ENCODE data around the gene ZBTB7A.
"Not testable (repeated sequence)": the region's sequence is repeated elsewhere in the genome, so short reads cannot be mapped to it uniquely, and the experiment has no call there.

The ZBTB7A gene

DNA sequence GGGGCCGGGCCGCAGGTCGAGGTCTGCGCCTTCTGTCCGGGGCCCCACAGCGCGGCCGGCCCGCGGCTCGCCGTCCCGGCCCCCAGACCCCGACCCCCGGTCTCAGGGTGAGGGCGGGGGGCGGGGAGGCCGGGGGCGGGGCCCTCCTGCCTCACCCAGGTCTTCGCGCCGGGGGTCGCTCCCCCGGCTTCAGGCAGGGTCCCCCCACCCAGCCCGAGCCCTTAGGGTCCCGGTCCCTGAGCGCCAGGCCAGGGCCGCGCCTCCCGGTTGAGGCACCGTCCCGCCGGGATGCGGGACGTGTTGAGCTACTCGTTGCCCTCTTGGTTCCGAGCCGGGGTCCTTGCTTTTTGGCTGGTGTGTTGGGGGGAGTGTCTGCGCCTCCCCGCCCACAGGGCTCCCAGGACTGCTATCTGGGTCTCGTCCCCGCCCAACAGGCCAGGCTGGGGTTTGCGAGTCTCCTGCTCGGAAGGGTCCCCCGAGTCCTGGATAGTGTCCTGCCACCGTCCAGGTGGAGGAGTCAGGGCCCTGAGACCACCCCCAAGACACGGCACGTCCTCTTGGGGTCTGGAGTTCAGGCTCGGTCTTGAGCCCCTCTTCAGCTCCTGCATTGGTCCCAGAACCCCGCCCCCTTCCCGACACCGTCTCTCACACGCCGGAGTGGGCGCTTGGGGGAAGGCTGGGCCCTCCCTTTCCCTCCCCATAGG is 58.7 kb downstream of the ZBTB7A start:
- WGBS, 2 experiments = 1% methylated on average over 55 of the region's 55 CpGs
- H3K9me3 ChIP-seq (ENCODE audit: control insufficient read depth, low read length) = no peaks in the 10 kb centered on the region
- H3K27me3 ChIP-seq (ENCODE audit: control insufficient read depth, insufficient read depth, low read length, poor library complexity, severe bottlenecking) = no peaks in the 10 kb centered on the region
- peaks cover 18% of the 10 kb centered on the region for H3K4me1 ChIP-seq (ENCODE audit: control insufficient read depth, insufficient read depth, low read length)
- H3K36me3 ChIP-seq (ENCODE audit: control insufficient read depth, insufficient read depth, low read length) = peaks cover 7% of the 10 kb centered on the region
- no peak overlapping the region for H3K27ac ChIP-seq (ENCODE audit: insufficient read depth, low read depth, low read length, poor library complexity, severe bottlenecking)
- H3K4me3 ChIP-seq (ENCODE audit: insufficient read depth, low read depth, low read length) = peak overlapping the region; percentile 83

DNA sequence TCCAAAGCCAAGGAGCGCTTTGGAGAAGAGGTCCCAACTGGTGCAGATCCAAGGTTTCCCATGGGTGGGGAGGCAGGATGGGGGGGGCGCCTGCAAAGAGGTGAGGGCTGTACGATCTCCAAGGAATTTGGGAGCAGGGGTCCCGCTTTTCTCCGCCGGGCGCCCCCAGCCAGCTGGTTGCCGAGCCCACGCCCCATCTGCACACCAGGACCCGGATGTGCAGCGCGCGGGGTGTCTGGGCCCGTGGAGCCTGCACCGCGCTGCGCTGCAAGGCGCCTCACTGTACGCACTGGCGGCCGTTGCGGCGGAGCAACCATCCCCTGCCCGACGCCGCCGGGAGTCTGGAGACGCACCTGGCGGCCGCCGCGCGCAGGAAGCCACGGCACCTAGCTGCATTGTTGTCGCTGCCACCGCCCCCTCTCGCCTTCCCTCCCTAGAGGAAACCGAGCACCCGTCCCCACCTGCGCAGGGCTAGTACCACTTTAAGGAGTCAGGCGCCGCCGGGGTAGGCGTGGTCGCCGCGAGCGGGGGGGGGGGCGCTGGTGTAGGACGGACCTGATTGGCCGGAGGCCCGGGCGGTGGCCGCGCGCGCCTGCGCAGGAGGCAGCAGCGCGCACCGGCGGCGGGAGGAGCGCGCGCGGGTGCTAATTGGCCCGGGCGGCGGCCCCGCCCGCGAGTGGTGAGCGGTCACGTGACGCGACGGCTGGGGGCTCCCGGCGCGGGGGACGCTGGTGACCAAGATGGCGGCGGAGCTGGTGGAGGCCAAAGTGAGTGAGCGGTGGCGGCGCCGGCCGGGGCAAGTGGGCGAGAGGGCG is 59.5 kb downstream of the ZBTB7A start, which contains the start of gene PIAS4:
Gene PIAS4, plus strand, starts transcription at position 716 of the 815 bp plus-strand sequence. Its CDS starts 25 bp downstream, at position 741.
- H3K4me3 ChIP-seq (ENCODE audit: insufficient read depth, low read depth, low read length) = peak within 1 kb of the TSS; percentile 83
- H3K27me3 ChIP-seq (ENCODE audit: control insufficient read depth, insufficient read depth, low read length, poor library complexity, severe bottlenecking) = no peaks in the 10 kb centered on the region
- peaks cover 18% of the 10 kb centered on the region for H3K4me1 ChIP-seq (ENCODE audit: control insufficient read depth, insufficient read depth, low read length)
- no peaks in the 10 kb centered on the region for H3K9me3 ChIP-seq (ENCODE audit: control insufficient read depth, low read length)
- WGBS, 2 experiments = 1% methylated on average over 91 of the region's 91 CpGs
- peaks cover 6% of the 10 kb centered on the region for H3K36me3 ChIP-seq (ENCODE audit: control insufficient read depth, insufficient read depth, low read length)
- peak within 1 kb of the TSS; percentile 63 for H3K27ac ChIP-seq (ENCODE audit: insufficient read depth, low read depth, low read length, poor library complexity, severe bottlenecking)

- not testable (repeated sequence) for H3K4me3 ChIP-seq (ENCODE audit: insufficient read depth, low read depth, low read length); H3K9me3 ChIP-seq (ENCODE audit: control insufficient read depth, low read length); H3K27ac ChIP-seq (ENCODE audit: insufficient read depth, low read depth, low read length, poor library complexity, severe bottlenecking); H3K36me3 ChIP-seq (ENCODE audit: control insufficient read depth, insufficient read depth, low read length); H3K27me3 ChIP-seq (ENCODE audit: control insufficient read depth, insufficient read depth, low read length, poor library complexity, severe bottlenecking)
- 96 to 97% methylated on average over 9 of the region's 9 CpGs for WGBS, 2 experiments
- peaks cover 15% of the 10 kb centered on the region for H3K4me1 ChIP-seq (ENCODE audit: control insufficient read depth, insufficient read depth, low read length)
These were observed 61.3 kb downstream of the ZBTB7A start for GRCh38 chr19:4005436-4005835.

- not testable (repeated sequence) for H3K4me1 ChIP-seq (ENCODE audit: control insufficient read depth, insufficient read depth, low read length); H3K27me3 ChIP-seq (ENCODE audit: control insufficient read depth, insufficient read depth, low read length, poor library complexity, severe bottlenecking); H3K27ac ChIP-seq (ENCODE audit: insufficient read depth, low read depth, low read length, poor library complexity, severe bottlenecking); H3K9me3 ChIP-seq (ENCODE audit: control insufficient read depth, low read length); H3K4me3 ChIP-seq (ENCODE audit: insufficient read depth, low read depth, low read length); H3K36me3 ChIP-seq (ENCODE audit: control insufficient read depth, insufficient read depth, low read length)
- WGBS, 2 experiments = 88 to 94% methylated on average over 5 of the region's 5 CpGs
These were observed 65.9 kb downstream of the ZBTB7A start for GRCh38 chr19:4000798-4001197.

GRCh38 chr19:3998667-3999412 is 67.9 kb downstream of the ZBTB7A start:
- H3K4me3 ChIP-seq (ENCODE audit: insufficient read depth, low read depth, low read length); H3K36me3 ChIP-seq (ENCODE audit: control insufficient read depth, insufficient read depth, low read length); H3K27ac ChIP-seq (ENCODE audit: insufficient read depth, low read depth, low read length, poor library complexity, severe bottlenecking); H3K9me3 ChIP-seq (ENCODE audit: control insufficient read depth, low read length); H3K4me1 ChIP-seq (ENCODE audit: control insufficient read depth, insufficient read depth, low read length); H3K27me3 ChIP-seq (ENCODE audit: control insufficient read depth, insufficient read depth, low read length, poor library complexity, severe bottlenecking): not testable (repeated sequence)
- 92 to 93% methylated on average over 27 to 28 of the region's 29 CpGs for WGBS, 2 experiments

GRCh38 chr19:3995607-3996006 is 71.1 kb downstream of the ZBTB7A start:
- no peaks in the 10 kb centered on the region for H3K36me3 ChIP-seq (ENCODE audit: control insufficient read depth, insufficient read depth, low read length)
- H3K27ac ChIP-seq (ENCODE audit: insufficient read depth, low read depth, low read length, poor library complexity, severe bottlenecking) = no peak overlapping the region
- H3K4me3 ChIP-seq (ENCODE audit: insufficient read depth, low read depth, low read length) = no peak overlapping the region
- 89 to 92% methylated on average over 6 of the region's 6 CpGs for WGBS, 2 experiments
- H3K4me1 ChIP-seq (ENCODE audit: control insufficient read depth, insufficient read depth, low read length) = no peaks in the 10 kb centered on the region
- no peaks in the 10 kb centered on the region for H3K27me3 ChIP-seq (ENCODE audit: control insufficient read depth, insufficient read depth, low read length, poor library complexity, severe bottlenecking)
- no peaks in the 10 kb centered on the region for H3K9me3 ChIP-seq (ENCODE audit: control insufficient read depth, low read length)

All from ectodermal cell (in vitro differentiated cells).